ENCODE data around the gene TMPRSS2. TPM values are rescaled to one million over a fixed set of nuclear protein-coding genes. Genes with fewer than 3 reads are reported as not detected.

TMPRSS2 gene
- polyA plus RNA-seq: 100 to 1,000 TPM; 108 to 167 (median 136) TPM
- long read RNA-seq, donor 1, transcript TMPRSS2-209 (2 exons, 633 nt): minor isoform, 18 of 40 reads
- long read RNA-seq, donor 1, transcript TMPRSS2-201 (14 exons, 3,205 nt): major isoform, 21 of 40 reads
- long read RNA-seq, donor 1, partial matches to known transcripts: 0 of 40 reads
- long read RNA-seq, donor 1, other reads (novel, unspliced or antisense): 0 of 40 reads
- long read RNA-seq, donor 2, transcript TMPRSS2-201 (14 exons, 3,205 nt): major isoform, 16 of 20 reads
- long read RNA-seq, donor 2, partial matches to known transcripts: 0 of 20 reads
- long read RNA-seq, donor 2, other reads (novel, unspliced or antisense): 0 of 20 reads
- long read RNA-seq, donor 3, transcript TMPRSS2-209 (2 exons, 633 nt): major isoform, 11 of 26 reads
- long read RNA-seq, donor 3, partial matches to known transcripts: 11 of 26 reads
- long read RNA-seq, donor 3, other reads (novel, unspliced or antisense): 0 of 26 reads
- long read RNA-seq, donor 4: 0 reads
- long read RNA-seq, donor 5, transcript TMPRSS2-209 (2 exons, 633 nt): major isoform, 6 of 6 reads
- long read RNA-seq, donor 5, partial matches to known transcripts: 0 of 6 reads
- long read RNA-seq, donor 5, other reads (novel, unspliced or antisense): 0 of 6 reads
- long read RNA-seq, donor 6, transcript TMPRSS2-209 (2 exons, 633 nt): minor isoform, 13 of 32 reads
- long read RNA-seq, donor 6, transcript TMPRSS2-201 (14 exons, 3,205 nt): major isoform, 19 of 32 reads
- long read RNA-seq, donor 6, partial matches to known transcripts: 0 of 32 reads
- long read RNA-seq, donor 6, other reads (novel, unspliced or antisense): 0 of 32 reads
- long read RNA-seq, donor 7: 0 reads
- long read RNA-seq, donor 8: 0 reads
- long read RNA-seq, donor 9, partial matches to known transcripts: 0 of 3 reads
- long read RNA-seq, donor 9, other reads (novel, unspliced or antisense): 0 of 3 reads
- long read RNA-seq, donor 10, partial matches to known transcripts: 0 of 9 reads
- long read RNA-seq, donor 10, other reads (novel, unspliced or antisense): 0 of 9 reads

DNA sequence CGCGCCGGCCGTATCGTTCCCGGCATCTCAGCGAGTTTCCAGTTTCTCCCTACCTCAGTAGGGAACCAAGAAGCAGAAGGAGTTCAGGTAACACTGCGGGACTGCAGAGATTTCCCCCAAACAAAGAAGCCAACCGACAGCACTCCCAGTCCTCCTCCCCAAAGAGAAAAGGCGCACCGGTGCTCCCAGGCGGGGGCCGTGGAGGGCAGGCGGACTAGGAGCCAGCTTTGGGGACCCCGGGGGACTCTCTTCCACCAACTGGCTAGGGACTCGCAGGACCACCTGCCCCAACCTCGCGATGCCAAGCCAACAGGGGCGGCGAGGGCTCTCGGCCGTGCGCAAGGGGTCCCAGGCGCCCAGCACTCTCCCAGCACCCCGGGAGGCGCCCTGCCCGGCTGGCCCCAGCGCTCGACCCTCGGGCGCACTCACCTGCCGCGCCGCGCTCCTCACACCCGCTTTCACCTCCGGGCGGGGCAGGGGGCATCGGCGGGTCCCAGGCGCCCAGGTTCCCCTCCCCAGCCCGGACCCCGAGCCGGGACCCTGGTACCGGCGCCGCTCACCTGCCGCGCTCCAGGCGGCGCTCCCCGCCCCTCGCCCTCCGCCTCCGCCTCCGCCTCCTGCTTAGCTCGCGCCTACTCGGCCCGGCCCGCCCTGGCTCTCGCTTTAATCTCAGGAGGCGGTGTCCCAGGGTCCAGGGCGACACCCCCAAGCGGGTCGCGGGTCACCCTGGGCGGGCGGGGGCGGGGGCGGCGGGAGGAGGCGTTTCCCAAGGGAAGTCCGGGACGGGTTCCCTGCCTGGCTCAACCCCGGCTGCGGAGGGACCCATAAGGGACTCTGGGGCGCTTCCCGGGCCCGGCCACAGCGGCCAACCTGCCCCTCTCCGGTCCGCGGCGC is at the start of gene TMPRSS2:
Gene TMPRSS2, minus strand, starts transcription at position 638 of the 894 bp plus-strand sequence. CDS start 10,025 bp downstream, outside the sequence.
- DNase-seq (peak; percentile 93 to 94), FAIRE-seq (no peak)
- Histone ChIP-seq H3K27ac (ENCODE audit: low read depth in 1 of 3, low read length in 2 of 3) (peak within 1 kb of the TSS; percentile 88 to 98 (median 95)), H3K27me3 (ENCODE audit: control insufficient read depth in 3 of 3, insufficient read depth in 3 of 3, low read length in 3 of 3) (no peaks in the 10 kb centered on the region), H3K4me1 (ENCODE audit: control insufficient read depth in 3 of 3, insufficient read depth in 2 of 3, low read depth in 1 of 3, low read length in 2 of 3) (peaks cover 0 to 40% (median 0%) of the 10 kb centered on the region in 3 donors), H3K36me3 (ENCODE audit: control insufficient read depth in 3 of 3, insufficient read depth in 2 of 3, low read depth in 1 of 3, low read length in 3 of 3) (peaks cover 0 to 37% (median 0%) of the 10 kb centered on the region in 3 donors), H3K4me3 (ENCODE audit: low read depth in 1 of 3, low read length in 3 of 3) (peak within 1 kb of the TSS; percentile 55 to 94 (median 74)), H3K9me3 (ENCODE audit: control insufficient read depth in 2 of 2, insufficient read depth in 1 of 2, low read depth in 1 of 2, low read length in 1 of 2) (peaks cover 0 to 3% of the 10 kb centered on the region in 2 donors)
- WGBS, 3 donors: 0 to 2% (median 1%) methylated on average over 55 to 85 of the region's 85 CpGs

DNA sequence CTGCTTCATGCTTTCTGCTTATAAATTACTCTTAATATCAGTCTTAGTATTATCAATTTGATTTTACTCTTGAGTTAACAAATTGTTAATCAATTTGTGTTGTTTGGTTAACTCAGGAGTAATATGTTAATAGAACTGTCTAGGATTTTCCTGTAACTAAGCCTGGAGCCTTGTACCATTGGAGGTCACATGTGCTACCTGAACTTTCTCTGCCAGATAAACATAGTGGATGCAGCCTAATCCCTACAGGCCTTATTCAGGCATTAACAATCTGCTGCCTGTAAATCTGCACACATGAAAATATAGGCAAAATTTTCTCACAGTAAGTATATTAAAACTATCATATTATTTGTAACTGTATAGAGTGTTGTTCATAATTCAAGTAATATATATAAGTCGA is 47.1 kb upstream of the TMPRSS2 start:
- no peak overlapping the region for H3K27ac ChIP-seq (ENCODE audit: low read depth in 1 of 3, low read length in 2 of 3)
- H3K9me3 ChIP-seq (ENCODE audit: control insufficient read depth in 2 of 2, insufficient read depth in 1 of 2, low read depth in 1 of 2, low read length in 1 of 2): no peaks in the 10 kb centered on the region
- DNase-seq (no peak), FAIRE-seq (no peak)
- H3K4me1 ChIP-seq (ENCODE audit: control insufficient read depth in 3 of 3, insufficient read depth in 2 of 3, low read depth in 1 of 3, low read length in 2 of 3): peaks cover 4 to 31% (median 7%) of the 10 kb centered on the region in 3 donors
- 75 to 81% (median 79%) methylated on average over 1 of the region's 1 CpG for WGBS, 3 donors
- no peaks in the 10 kb centered on the region for H3K36me3 ChIP-seq (ENCODE audit: control insufficient read depth in 3 of 3, insufficient read depth in 2 of 3, low read depth in 1 of 3, low read length in 3 of 3)
- H3K27me3 ChIP-seq (ENCODE audit: control insufficient read depth in 3 of 3, insufficient read depth in 3 of 3, low read length in 3 of 3): no peaks in the 10 kb centered on the region
- H3K4me3 ChIP-seq (ENCODE audit: low read depth in 1 of 3, low read length in 3 of 3): no peak overlapping the region

GRCh38 chr21:41552254-41552653 is 44.3 kb upstream of the TMPRSS2 start:
- FAIRE-seq (no peak), DNase-seq (no peak)
- no peaks in the 10 kb centered on the region for H3K27me3 ChIP-seq (ENCODE audit: control insufficient read depth in 3 of 3, insufficient read depth in 3 of 3, low read length in 3 of 3)
- H3K27ac ChIP-seq (ENCODE audit: low read depth in 1 of 3, low read length in 2 of 3): no peak overlapping the region
- H3K9me3 ChIP-seq (ENCODE audit: control insufficient read depth in 2 of 2, insufficient read depth in 1 of 2, low read depth in 1 of 2, low read length in 1 of 2): no peaks in the 10 kb centered on the region
- no peaks in the 10 kb centered on the region for H3K36me3 ChIP-seq (ENCODE audit: control insufficient read depth in 3 of 3, insufficient read depth in 2 of 3, low read depth in 1 of 3, low read length in 3 of 3)
- 83 to 92% (median 89%) methylated on average over 6 of the region's 6 CpGs for WGBS, 3 donors
- H3K4me3 ChIP-seq (ENCODE audit: low read depth in 1 of 3, low read length in 3 of 3): no peak overlapping the region
- peaks cover 0 to 5% (median under 1%) of the 10 kb centered on the region in 3 donors for H3K4me1 ChIP-seq (ENCODE audit: control insufficient read depth in 3 of 3, insufficient read depth in 2 of 3, low read depth in 1 of 3, low read length in 2 of 3)

- WGBS, 3 donors: 72 to 83% (median 83%) methylated on average over 8 of the region's 8 CpGs
Measured at GRCh38 chr21:41548781-41549180, 40.8 kb upstream of the TMPRSS2 start.

GRCh38 chr21:41547111-41547510 is 39.2 kb upstream of the TMPRSS2 start:
- Histone ChIP-seq H3K27ac (ENCODE audit: low read depth in 1 of 3, low read length in 2 of 3) (no peak overlapping the region), H3K9me3 (ENCODE audit: control insufficient read depth in 2 of 2, insufficient read depth in 1 of 2, low read depth in 1 of 2, low read length in 1 of 2) (no peaks in the 10 kb centered on the region), H3K36me3 (ENCODE audit: control insufficient read depth in 3 of 3, insufficient read depth in 2 of 3, low read depth in 1 of 3, low read length in 3 of 3) (no peaks in the 10 kb centered on the region), H3K4me3 (ENCODE audit: low read depth in 1 of 3, low read length in 3 of 3) (no peak overlapping the region), H3K4me1 (ENCODE audit: control insufficient read depth in 3 of 3, insufficient read depth in 2 of 3, low read depth in 1 of 3, low read length in 2 of 3) (no peaks in the 10 kb centered on the region), H3K27me3 (ENCODE audit: control insufficient read depth in 3 of 3, insufficient read depth in 3 of 3, low read length in 3 of 3) (no peaks in the 10 kb centered on the region)
- WGBS, 3 donors: 81 to 91% (median 90%) methylated on average over 3 of the region's 3 CpGs
- FAIRE-seq: no peak
- DNase-seq: no peak

More at GRCh38 chr21:41548781-41549180, 40.8 kb upstream of the TMPRSS2 start:
- H3K4me3 ChIP-seq (ENCODE audit: low read depth in 1 of 3, low read length in 3 of 3): no peak overlapping the region
- H3K27ac ChIP-seq (ENCODE audit: low read depth in 1 of 3, low read length in 2 of 3): no peak overlapping the region
- DNase-seq (no peak), FAIRE-seq (no peak)
- no peaks in the 10 kb centered on the region for H3K4me1 ChIP-seq (ENCODE audit: control insufficient read depth in 3 of 3, insufficient read depth in 2 of 3, low read depth in 1 of 3, low read length in 2 of 3)
- no peaks in the 10 kb centered on the region for H3K27me3 ChIP-seq (ENCODE audit: control insufficient read depth in 3 of 3, insufficient read depth in 3 of 3, low read length in 3 of 3)
- H3K9me3 ChIP-seq (ENCODE audit: control insufficient read depth in 2 of 2, insufficient read depth in 1 of 2, low read depth in 1 of 2, low read length in 1 of 2): no peaks in the 10 kb centered on the region
- no peaks in the 10 kb centered on the region for H3K36me3 ChIP-seq (ENCODE audit: control insufficient read depth in 3 of 3, insufficient read depth in 2 of 3, low read depth in 1 of 3, low read length in 3 of 3)

- 18 to 35% (median 21%) methylated on average over 7 of the region's 7 CpGs for WGBS, 3 donors
- Histone ChIP-seq H3K4me3 (ENCODE audit: low read depth in 1 of 3, low read length in 3 of 3) (no peak overlapping the region), H3K36me3 (ENCODE audit: control insufficient read depth in 3 of 3, insufficient read depth in 2 of 3, low read depth in 1 of 3, low read length in 3 of 3) (no peaks in the 10 kb centered on the region), H3K9me3 (ENCODE audit: control insufficient read depth in 2 of 2, insufficient read depth in 1 of 2, low read depth in 1 of 2, low read length in 1 of 2) (no peaks in the 10 kb centered on the region), H3K27ac (ENCODE audit: low read depth in 1 of 3, low read length in 2 of 3) (no peak overlapping the region), H3K27me3 (ENCODE audit: control insufficient read depth in 3 of 3, insufficient read depth in 3 of 3, low read length in 3 of 3) (no peaks in the 10 kb centered on the region), H3K4me1 (ENCODE audit: control insufficient read depth in 3 of 3, insufficient read depth in 2 of 3, low read depth in 1 of 3, low read length in 2 of 3) (no peaks in the 10 kb centered on the region)
- no peak for FAIRE-seq
- DNase-seq: peak; percentile 33 to 40
Measured at GRCh38 chr21:41545500-41546359, 37.8 kb upstream of the TMPRSS2 start.

DNA sequence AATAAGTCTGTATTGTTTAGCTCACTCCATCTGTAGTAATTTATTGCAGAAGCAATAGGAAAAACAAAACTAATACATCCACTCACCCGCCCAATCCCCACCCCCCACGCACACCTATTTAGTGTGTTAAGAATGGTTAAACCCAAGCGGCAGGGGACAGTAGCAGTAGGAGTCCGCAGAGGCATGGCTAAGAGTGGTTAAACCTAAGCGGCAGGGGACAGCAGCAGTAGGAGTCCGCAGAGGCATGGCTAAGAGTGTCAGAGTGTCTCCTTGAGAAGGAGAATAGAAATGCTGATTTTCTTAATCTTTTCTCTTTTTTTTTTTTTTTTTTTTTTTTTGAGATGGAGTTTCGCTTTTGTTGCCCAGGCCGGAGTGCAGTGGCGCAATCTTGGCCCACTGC is 34.8 kb upstream of the TMPRSS2 start:
- DNase-seq (no peak), FAIRE-seq (no peak)
- Histone ChIP-seq H3K36me3 (ENCODE audit: control insufficient read depth in 3 of 3, insufficient read depth in 2 of 3, low read depth in 1 of 3, low read length in 3 of 3) (no peaks in the 10 kb centered on the region), H3K9me3 (ENCODE audit: control insufficient read depth in 2 of 2, insufficient read depth in 1 of 2, low read depth in 1 of 2, low read length in 1 of 2) (no peaks in the 10 kb centered on the region), H3K4me1 (ENCODE audit: control insufficient read depth in 3 of 3, insufficient read depth in 2 of 3, low read depth in 1 of 3, low read length in 2 of 3) (peaks cover 0 to 10% (median 0%) of the 10 kb centered on the region in 3 donors), H3K27ac (ENCODE audit: low read depth in 1 of 3, low read length in 2 of 3) (no peak overlapping the region), H3K4me3 (ENCODE audit: low read depth in 1 of 3, low read length in 3 of 3) (no peak overlapping the region), H3K27me3 (ENCODE audit: control insufficient read depth in 3 of 3, insufficient read depth in 3 of 3, low read length in 3 of 3) (no peaks in the 10 kb centered on the region)
- 81 to 92% (median 90%) methylated on average over 6 to 9 of the region's 9 CpGs for WGBS, 3 donors
